GM21717 (cell line): ENCODE results near the gene GAS6.

ENCODE experiments used
- ATAC-seq: cut with Tn5 transposase; IDR thresholded peaks from one replicate; pipeline ENCODE4 v1.9.1; 2021; ENCODE audit warnings: mild to moderate bottlenecking, moderate library complexity; ENCODE audit not compliant: unreplicated experiment

GAS6 gene

DNA sequence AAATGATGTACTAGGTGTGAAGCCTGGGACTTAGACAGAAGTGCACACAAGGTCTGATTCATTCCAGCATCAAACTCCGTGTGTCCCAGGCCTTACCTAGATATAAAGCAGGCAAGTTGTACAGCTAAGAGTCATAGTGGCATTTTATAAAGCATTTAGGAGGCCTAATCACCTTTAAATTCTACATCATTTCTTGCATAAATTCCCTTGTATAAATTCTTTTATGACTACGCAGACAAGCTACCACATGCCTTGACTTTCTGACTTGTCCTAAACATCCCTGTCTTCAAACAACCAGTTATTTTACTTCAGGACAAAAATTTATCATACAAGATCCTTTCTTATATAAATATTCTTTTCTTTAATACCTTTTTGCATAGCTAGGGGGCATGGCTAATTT is 82.3 kb downstream of the GAS6 start:
- ATAC-seq: no peak

DNA sequence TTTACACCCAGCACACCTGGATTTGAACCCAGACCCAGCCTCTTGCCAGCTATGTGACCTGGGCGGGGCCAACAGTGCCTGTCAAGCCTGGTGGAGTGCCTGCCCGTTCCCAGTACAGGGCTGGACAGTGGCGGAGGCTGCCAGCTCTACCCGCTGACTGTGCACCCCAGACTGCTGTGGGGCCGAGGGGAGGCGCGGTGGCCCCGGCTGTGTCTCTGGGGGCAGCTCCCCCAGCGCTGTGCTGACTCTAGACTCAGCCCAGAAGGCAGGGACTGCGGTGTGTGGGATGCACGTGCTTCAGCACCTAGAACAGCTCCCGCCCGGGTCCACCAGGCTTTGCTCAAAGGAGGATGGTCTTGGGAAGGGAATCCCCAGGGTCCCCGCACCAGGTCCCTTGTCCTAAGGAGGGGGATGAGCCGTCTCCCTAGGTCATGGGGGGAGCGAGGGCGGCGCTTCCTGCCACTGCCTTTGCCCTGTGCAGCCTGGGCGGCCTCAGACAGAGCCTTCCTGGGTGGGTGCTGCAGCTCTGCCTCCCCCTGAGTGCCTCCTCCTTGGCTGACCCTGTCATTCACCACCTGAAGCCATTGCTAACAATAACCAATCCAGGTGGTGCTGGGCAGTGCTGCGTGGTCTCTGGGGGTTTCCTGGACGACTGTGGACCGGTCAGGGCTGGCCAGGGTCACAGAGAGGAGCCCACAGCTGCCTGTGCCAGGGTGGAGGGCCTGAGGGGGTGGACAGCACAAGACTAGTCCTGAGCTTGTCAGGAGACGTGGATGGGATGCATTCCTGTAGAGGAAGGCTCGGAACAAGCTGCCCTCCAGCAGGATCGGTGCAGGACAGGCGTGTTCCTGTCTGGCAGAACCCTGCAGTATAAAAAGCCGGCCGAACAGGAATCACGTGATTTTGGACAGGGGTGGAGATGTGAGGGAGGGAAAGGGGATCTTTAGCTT is 86.3 kb downstream of the GAS6 start:
- no peak for ATAC-seq

DNA sequence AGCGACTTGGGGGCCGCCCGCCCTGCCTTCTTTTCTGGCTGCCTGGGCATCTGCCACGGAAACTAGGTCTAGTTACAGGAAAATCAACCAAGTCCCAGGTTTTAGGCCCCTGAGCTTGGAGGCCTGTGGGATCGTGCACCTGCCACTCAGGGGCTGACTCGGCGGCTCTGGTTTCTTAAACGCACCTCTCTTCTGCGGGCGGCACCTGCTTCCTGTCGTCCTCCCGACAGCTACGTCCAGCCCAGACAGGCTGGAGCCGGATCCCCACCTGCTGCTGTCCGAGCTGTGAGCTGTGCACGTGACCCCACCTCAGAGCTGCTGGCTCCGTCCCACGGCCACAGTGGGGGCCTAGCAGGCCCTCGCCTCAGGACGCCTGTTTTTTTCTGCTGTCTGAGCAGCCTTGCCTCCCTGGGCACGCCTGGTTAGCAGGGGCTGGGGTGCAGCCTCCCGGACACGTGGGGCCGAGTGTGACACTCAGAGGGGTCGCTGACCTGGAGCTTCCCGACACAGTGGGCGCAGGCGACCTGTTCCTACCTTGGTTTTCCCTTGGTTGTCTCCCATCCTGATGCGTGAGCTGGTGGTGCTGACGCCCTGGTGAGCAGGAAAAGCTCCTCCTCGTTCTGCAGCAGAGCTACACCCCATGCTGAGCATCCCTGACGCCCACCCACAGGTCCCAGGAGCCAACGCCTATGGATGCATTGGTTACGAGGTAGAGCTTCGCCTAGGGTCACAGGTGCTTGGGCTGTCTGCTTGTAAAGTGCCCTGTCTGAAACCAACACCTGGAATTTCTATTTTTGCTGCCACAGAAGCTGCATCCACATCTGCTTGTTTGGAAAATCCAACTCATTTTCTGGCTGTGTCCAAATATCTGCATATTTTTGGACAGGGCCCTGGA is 87.4 kb downstream of the GAS6 start:
- no peak for ATAC-seq

DNA sequence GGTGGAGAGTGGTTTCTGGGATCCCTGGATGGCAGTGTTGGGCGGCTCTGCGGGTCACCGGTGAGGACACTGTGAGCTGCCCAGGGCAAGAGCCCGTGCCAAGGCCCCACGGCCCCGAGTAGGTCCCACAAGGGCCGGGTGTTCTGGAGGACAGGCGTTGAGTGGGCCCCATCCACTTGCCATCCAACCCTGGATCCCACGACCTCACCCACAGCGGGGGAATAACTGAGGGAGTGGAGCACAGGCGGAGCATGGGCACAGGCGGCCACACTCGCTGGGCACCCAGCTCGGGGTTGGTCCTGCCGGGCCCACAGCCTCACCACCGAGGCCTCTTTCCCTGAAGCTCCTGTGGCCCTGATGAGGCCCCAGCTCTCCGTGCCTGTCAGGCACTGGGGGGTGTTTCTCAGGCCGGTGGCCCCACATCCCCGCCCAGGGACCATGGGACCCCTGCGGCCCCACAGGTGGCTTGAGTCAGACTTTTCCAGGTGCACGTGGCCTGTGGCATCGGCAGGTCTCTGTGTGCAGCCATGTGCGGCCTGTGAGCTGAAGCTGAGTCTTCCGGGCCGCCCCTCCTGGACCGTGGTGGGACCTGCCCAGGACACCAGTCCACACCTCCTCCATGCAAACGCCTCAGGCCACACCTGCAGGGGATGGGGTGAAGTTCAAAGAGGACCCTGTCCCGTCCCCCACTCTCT is 88.3 kb downstream of the GAS6 start:
- no peak for ATAC-seq

DNA sequence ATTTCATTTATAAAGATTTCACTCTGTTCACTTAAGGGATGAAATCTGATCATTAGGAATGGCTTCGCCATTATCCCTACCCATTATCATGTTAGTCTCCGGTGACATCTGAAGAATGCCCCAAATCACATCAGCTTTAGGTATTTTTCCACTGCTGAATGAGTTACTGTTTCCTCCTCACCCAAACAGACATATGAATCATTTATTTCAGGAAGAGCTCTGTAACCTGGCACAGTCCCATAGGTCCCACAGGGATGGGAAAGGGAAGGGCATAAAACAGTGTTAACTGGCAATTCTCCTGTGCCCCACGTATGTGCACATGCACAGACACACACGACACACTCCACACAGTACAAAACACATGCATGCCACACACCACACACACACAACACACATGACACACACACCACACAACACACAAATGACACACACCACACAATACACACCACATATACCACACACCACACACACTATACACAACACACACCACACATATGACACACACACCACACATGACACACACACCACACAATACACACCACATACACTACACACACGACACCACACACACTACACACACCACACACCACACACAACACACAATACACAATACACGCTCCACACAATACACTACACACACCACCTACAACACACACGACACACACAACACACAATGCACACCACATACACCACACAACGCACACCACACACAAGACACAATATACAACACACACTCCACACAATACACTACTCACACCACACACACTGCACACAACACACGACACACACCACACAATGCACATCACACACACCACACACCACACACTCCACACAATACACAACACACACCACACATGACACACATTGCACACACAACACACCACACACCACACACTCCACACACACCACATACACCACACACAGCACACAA is 89.4 kb downstream of the GAS6 start:
- no peak for ATAC-seq

DNA sequence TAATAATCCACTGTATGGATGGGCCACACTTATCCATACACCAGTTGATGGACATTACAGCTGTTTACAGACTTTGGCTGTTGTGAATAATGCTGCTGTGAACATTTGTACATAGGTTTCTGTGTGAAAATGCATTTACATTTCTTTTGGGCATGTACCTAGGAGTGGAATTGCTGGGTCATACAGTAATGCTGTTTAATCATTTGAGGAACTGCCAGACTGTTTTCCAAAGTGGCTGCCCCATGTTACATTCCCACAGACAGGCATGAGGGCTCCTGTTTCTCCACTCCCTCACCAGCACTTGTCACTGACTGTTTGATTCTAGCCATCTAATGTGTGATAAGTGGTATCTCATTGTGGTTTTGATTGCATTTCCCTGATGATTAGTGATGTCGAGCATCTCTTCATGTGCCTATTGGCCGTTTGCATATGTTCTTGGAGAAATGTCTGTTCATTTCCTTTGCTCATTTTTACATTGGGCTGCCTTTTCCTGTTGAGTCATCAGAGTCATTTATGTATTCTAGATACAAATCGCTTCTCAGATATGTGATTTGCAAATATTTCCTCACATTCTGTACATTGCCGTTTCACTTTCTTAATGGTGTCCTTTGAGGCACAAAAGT is 92.1 kb downstream of the GAS6 start:
- ATAC-seq: no peak

DNA sequence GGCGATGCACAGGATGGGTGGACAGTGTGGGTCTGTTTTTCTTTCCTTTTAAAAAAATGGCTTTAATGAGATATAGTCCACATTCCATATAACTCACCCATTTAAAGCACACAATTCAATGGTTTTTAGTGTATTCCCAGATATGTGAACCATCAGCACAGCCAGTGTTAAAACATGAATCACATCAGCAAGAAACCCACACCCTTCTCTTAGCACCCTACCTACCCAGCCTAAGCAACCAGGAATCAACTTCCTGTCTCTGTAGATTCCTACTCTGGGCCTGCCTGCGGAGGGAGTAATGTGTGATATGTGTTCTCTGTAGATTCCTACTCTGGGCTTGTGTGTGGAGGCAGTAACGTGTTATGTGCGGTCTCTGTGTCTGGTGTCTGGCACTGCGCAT is 92.9 kb downstream of the GAS6 start:
- no peak for ATAC-seq
